ENCODE results near the gene GNG2.

GNG2 gene

DNA sequence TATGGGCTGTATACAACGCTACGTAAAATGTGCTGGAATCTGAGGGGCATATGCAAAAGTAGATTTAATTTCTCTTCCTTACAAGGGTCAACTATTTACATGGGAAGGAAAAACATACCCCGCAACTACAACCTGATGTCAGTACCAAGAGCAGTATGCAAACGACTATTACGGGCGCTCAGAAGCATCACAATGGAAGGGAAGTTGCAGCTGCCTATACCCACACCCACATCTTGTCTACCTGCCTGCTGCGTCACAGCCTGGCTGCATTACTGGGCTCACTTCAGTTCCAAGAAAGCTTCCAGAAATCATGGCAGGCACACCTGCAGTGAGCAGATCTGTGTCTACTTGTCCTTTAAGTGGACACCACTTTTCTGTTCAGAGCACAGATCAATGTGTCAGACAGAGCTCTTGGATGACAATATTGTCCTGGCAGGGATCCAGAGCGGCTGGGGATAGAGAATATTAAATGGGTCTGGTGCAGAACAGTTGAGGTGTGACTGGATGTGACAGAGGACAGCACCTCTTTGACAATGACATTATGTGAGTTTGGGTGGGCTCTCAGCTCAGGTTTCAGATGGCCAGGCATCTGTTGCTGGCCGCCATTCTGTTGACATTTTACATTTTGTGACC is 41.5 kb upstream of the GNG2 start:
- no peak for TF ChIP-seq BCL11B (tag by site-specific recombination; IDR thresholded peaks at IDR 0.05; ENCODE audit: low read depth)
- TF ChIP-seq ZSCAN23 (tag by site-specific recombination; IDR thresholded peaks at IDR 0.05) = no peak
- TF ChIP-seq ZNF513 (tag by site-specific recombination; IDR thresholded peaks at IDR 0.05) = no peak
- TF ChIP-seq, protein P1, sequence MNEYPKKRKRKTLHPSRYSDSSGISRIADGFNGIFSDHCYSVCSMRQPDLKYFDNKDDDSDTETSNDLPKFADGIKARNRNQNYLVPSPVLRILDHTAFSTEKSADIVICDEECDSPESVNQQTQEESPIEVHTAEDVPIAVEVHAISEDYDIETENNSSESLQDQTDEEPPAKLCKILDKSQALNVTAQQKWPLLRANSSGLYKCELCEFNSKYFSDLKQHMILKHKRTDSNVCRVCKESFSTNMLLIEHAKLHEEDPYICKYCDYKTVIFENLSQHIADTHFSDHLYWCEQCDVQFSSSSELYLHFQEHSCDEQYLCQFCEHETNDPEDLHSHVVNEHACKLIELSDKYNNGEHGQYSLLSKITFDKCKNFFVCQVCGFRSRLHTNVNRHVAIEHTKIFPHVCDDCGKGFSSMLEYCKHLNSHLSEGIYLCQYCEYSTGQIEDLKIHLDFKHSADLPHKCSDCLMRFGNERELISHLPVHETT (tag by site-specific recombination; IDR thresholded peaks at IDR 0.05) = no peak
- no peak for TF ChIP-seq ZNF768 (tag by site-specific recombination; IDR thresholded peaks at IDR 0.05)
- Histone ChIP-seq H3K9me3 (ENCODE audit: control insufficient read depth, insufficient read depth, low read depth, low read length) (no peaks in the 10 kb centered on the region), H3K4me1 (ENCODE audit: control insufficient read depth, insufficient read depth, low read length) (no peaks in the 10 kb centered on the region), H3K27ac (ENCODE audit: extremely low read depth, low read depth, low read length) (no peak overlapping the region), H3K36me3 (ENCODE audit: control insufficient read depth in 2 of 2, insufficient read depth in 1 of 2, low read length in 2 of 2) (no peaks in the 10 kb centered on the region), H3K4me3 (ENCODE audit: low read depth, low read length) (no peak overlapping the region)
- POLR2A ChIA-PET = no interaction called here
- CTCF ChIA-PET = interaction anchor here (0.7 to 1.1 kb wide), 3 partner anchors 9 to 160 kb away, joined by 3 to 5 read pairs (median 4); no protein-coding TSS in a partner anchor

DNA sequence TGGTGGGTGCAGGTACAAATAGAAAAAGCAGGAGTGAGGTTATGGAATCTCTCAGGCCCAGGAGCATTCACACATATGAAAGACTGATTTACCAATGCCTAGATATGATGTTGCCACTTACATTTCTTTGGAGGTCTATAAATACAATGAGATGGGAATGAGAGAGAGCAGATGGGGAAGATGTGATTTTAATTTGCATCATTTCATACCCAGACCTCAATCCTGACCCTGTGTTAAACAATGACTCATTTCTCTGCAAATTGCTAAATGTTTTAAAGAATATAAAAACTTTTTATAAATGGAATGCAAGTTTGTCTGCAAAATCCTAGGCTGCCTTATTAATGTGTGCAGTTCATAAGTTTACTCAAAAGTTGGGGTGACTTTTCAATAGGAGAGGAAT is 38.6 kb upstream of the GNG2 start:
- Histone ChIP-seq H3K4me3 (ENCODE audit: low read depth, low read length) (no peak overlapping the region), H3K27ac (ENCODE audit: extremely low read depth, low read depth, low read length) (no peak overlapping the region), H3K9me3 (ENCODE audit: control insufficient read depth, insufficient read depth, low read depth, low read length) (no peaks in the 10 kb centered on the region), H3K4me1 (ENCODE audit: control insufficient read depth, insufficient read depth, low read length) (no peaks in the 10 kb centered on the region), H3K36me3 (ENCODE audit: control insufficient read depth in 2 of 2, insufficient read depth in 1 of 2, low read length in 2 of 2) (no peaks in the 10 kb centered on the region)
- ChIA-PET CTCF (interaction anchor here (0.9 kb wide), 1 partner anchor 157 kb away, joined by 4 read pairs; no protein-coding TSS in a partner anchor), POLR2A (no interaction called here)
- TF ChIP-seq, protein P2, sequence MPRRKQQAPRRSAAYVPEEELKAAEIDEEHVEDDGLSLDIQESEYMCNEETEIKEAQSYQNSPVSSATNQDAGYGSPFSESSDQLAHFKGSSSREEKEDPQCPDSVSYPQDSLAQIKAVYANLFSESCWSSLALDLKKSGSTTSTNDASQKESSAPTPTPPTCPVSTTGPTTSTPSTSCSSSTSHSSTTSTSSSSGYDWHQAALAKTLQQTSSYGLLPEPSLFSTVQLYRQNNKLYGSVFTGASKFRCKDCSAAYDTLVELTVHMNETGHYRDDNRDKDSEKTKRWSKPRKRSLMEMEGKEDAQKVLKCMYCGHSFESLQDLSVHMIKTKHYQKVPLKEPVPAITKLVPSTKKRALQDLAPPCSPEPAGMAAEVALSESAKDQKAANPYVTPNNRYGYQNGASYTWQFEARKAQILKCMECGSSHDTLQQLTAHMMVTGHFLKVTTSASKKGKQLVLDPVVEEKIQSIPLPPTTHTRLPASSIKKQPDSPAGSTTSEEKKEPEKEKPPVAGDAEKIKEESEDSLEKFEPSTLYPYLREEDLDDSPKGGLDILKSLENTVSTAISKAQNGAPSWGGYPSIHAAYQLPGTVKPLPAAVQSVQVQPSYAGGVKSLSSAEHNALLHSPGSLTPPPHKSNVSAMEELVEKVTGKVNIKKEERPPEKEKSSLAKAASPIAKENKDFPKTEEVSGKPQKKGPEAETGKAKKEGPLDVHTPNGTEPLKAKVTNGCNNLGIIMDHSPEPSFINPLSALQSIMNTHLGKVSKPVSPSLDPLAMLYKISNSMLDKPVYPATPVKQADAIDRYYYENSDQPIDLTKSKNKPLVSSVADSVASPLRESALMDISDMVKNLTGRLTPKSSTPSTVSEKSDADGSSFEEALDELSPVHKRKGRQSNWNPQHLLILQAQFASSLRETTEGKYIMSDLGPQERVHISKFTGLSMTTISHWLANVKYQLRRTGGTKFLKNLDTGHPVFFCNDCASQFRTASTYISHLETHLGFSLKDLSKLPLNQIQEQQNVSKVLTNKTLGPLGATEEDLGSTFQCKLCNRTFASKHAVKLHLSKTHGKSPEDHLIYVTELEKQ (tag by site-specific recombination; IDR thresholded peaks at IDR 0.05; ENCODE audit: borderline replicate concordance) = no peak
- TF ChIP-seq TRIM28 (IDR thresholded peaks at IDR 0.05; ENCODE audit: borderline replicate concordance, low read length) = no peak
- no peak for TF ChIP-seq ZNF324 (tag by site-specific recombination; IDR thresholded peaks at IDR 0.05)
- TF ChIP-seq, protein P3, sequence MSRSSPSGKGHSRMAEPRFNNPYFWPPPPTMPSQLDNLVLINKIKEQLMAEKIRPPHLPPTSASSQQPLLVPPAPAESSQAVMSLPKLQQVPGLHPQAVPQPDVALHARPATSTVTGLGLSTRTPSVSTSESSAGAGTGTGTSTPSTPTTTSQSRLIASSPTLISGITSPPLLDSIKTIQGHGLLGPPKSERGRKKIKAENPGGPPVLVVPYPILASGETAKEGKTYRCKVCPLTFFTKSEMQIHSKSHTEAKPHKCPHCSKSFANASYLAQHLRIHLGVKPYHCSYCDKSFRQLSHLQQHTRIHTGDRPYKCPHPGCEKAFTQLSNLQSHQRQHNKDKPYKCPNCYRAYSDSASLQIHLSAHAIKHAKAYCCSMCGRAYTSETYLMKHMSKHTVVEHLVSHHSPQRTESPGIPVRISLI (tag by site-specific recombination; IDR thresholded peaks at IDR 0.05) = no peak
- no peak for TF ChIP-seq SP7 (tag by site-specific recombination; IDR thresholded peaks at IDR 0.05)
- TF ChIP-seq ZNF677 (tag by site-specific recombination; IDR thresholded peaks at IDR 0.05) = no peak
- TF ChIP-seq ZNF596 (tag by site-specific recombination; IDR thresholded peaks at IDR 0.05) = no peak
- TF ChIP-seq ZNF561 (tag by site-specific recombination; IDR thresholded peaks at IDR 0.05; ENCODE audit: borderline replicate concordance) = no peak
- TF ChIP-seq, protein P4, sequence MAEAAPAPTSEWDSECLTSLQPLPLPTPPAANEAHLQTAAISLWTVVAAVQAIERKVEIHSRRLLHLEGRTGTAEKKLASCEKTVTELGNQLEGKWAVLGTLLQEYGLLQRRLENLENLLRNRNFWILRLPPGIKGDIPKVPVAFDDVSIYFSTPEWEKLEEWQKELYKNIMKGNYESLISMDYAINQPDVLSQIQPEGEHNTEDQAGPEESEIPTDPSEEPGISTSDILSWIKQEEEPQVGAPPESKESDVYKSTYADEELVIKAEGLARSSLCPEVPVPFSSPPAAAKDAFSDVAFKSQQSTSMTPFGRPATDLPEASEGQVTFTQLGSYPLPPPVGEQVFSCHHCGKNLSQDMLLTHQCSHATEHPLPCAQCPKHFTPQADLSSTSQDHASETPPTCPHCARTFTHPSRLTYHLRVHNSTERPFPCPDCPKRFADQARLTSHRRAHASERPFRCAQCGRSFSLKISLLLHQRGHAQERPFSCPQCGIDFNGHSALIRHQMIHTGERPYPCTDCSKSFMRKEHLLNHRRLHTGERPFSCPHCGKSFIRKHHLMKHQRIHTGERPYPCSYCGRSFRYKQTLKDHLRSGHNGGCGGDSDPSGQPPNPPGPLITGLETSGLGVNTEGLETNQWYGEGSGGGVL (tag by site-specific recombination; IDR thresholded peaks at IDR 0.05) = no peak
- TF ChIP-seq ZNF155 (tag by site-specific recombination; IDR thresholded peaks at IDR 0.05) = no peak
- no peak for TF ChIP-seq ZNF114 (tag by site-specific recombination; IDR thresholded peaks at IDR 0.05)
- TF ChIP-seq ZNF350 (tag by site-specific recombination; IDR thresholded peaks at IDR 0.05) = no peak
- no peak for TF ChIP-seq PRDM1 (tag by site-specific recombination; IDR thresholded peaks at IDR 0.05)
- no peak for TF ChIP-seq HIC1 (tag by site-specific recombination; IDR thresholded peaks at IDR 0.05)
- no peak for TF ChIP-seq ZNF426 (tag by site-specific recombination; IDR thresholded peaks at IDR 0.05)
